Kasumi-1 (cell line): ENCODE results near the gene SLC5A9.
"Not testable (repeated sequence)": the region's sequence is repeated elsewhere in the genome, so short reads cannot be mapped to it uniquely, and the experiment has no call there.

Source experiments
- DNase-seq, 2 experiments: peaks; one replicate each; lab custom pipeline; 2025; lab: John Stamatoyannopoulos, UW

SLC5A9 gene

GRCh38 chr1:48242141-48242736, 19.7 kb downstream of the SLC5A9 start:
- DNase-seq = peak; percentile 55

- peak; percentile 98 to 99 for DNase-seq
These were observed 22.6 kb downstream of the SLC5A9 start for GRCh38 chr1:48245106-48245505.

- peak; percentile 44 to 58 for DNase-seq
These were observed 24.2 kb downstream of the SLC5A9 start for GRCh38 chr1:48246727-48247126.

- no peak for DNase-seq
These were observed 25.8 kb downstream of the SLC5A9 start for GRCh38 chr1:48248356-48248755.

- no peak for DNase-seq
These were observed 27.4 kb downstream of the SLC5A9 start for GRCh38 chr1:48249868-48250267.

- no peak for DNase-seq
These were observed 28.1 kb downstream of the SLC5A9 start for GRCh38 chr1:48250572-48250971.

GRCh38 chr1:48251323-48251722, 28.8 kb downstream of the SLC5A9 start:
- DNase-seq = no peak

- DNase-seq = no peak
These were observed 29.3 kb downstream of the SLC5A9 start for GRCh38 chr1:48251821-48252220.

GRCh38 chr1:48254254-48254653, 31.7 kb downstream of the SLC5A9 start:
- no peak for DNase-seq

- DNase-seq = no peak
These were observed 35.6 kb downstream of the SLC5A9 start for GRCh38 chr1:48258106-48258505.

- no peak for DNase-seq
These were observed 39.4 kb downstream of the SLC5A9 start for GRCh38 chr1:48261881-48262400.

- no peak for DNase-seq
These were observed 40.5 kb downstream of the SLC5A9 start for GRCh38 chr1:48263041-48263440.

- DNase-seq = no peak
These were observed 44.1 kb downstream of the SLC5A9 start for GRCh38 chr1:48266576-48266975.

GRCh38 chr1:48277437-48277836, 54.9 kb downstream of the SLC5A9 start:
- not testable (repeated sequence) for DNase-seq

GRCh38 chr1:48282329-48282728, 59.8 kb downstream of the SLC5A9 start:
- not testable (repeated sequence) for DNase-seq

GRCh38 chr1:48284696-48285420, 62.3 kb downstream of the SLC5A9 start:
- not testable (repeated sequence) for DNase-seq

- DNase-seq = no peak
These were observed 63.0 kb downstream of the SLC5A9 start for GRCh38 chr1:48285525-48285924.

- no peak for DNase-seq
These were observed 68.9 kb downstream of the SLC5A9 start for GRCh38 chr1:48291421-48291820.

GRCh38 chr1:48292706-48293105, 70.2 kb downstream of the SLC5A9 start:
- DNase-seq = no peak

- DNase-seq = not testable (repeated sequence)
These were observed 71.6 kb downstream of the SLC5A9 start for GRCh38 chr1:48294094-48294493.

- no peak for DNase-seq
These were observed 72.1 kb downstream of the SLC5A9 start for GRCh38 chr1:48294656-48295055.
